ENCODE measurements around the gene SESN3. TPM values are rescaled to one million over a fixed set of nuclear protein-coding genes. Genes with fewer than 3 reads are reported as not detected.

The SESN3 gene
- total RNA-seq: 12.9 and 99.6 TPM in 2 replicates

DNA sequence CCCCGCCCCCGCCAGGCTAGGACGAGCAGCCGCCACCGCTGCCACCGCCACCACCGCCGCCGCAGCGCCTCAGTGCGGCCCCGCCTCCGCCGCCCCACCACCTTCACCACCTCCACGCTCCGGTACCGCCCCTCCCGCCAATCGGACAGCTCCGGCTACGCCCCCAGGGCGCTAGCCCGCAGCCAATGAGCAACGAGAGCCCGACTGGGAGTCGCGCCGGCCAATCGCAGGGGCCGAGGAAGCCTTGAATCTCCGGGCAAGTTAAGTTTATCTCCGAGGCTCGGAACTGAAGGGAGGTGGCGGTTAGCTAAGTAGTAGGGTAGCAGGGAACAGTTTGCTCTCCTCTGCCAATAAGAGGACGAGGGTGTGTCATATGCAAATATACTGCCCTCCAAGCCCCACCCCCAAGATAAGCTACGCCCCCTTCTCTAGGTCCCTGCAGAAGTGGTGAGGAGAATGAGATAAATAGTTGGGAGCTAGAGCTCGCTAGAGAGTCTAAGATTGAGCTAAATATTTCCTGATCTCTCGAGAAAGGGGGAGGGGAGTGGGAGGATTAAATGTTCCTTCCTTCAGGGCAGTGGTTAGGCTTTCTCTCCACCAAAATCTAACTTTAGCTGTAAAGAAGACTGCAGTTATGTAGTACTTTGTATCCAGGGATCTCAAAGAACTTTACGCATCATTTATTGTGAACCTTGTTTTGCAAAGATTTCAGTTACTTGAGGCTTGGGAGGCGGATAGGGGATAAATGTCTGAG, at the start of gene SESN3:
Gene SESN3 (minus strand): TSS at position 76 of the 754 bp plus-strand sequence. CDS start 342 bp downstream, outside the sequence.

Other genes with a start within 250 kb of the SESN3 start
- not detected in 2 replicates for gene KDM4E, start 205.9 kb downstream of the SESN3 start, total RNA-seq
- not detected in 2 replicates for gene KDM4F, start 181.8 kb downstream of the SESN3 start, total RNA-seq
- gene SRSF8, start 164.3 kb downstream of the SESN3 start, total RNA-seq: 26.2 and 27.0 TPM in 2 replicates
- 82.5 and 112 TPM in 2 replicates for gene ENDOD1, start 141.4 kb downstream of the SESN3 start, total RNA-seq